Stomach (tissue), 4 donors: ENCODE data around the gene PRR4.

ENCODE experiments used
- CTCF ChIP-seq, 7 experiments: fragments of 450-650 bp in 4 of 7; fragments of 200-600 bp in 3 of 7; sonication (generic) in 3 of 7; IDR thresholded peaks; one replicate each; pipeline ENCODE4 v1.5.1; 2016 to 2019; ENCODE audit warnings: antibody characterized with exemption in 7 of 7, control low read depth in 2 of 7, mild to moderate bottlenecking in 1 of 7
- EP300 ChIP-seq: sonication (generic); formaldehyde crosslinking; IDR thresholded peaks from one replicate; pipeline ENCODE4 v1.6.1; 2017; ENCODE audit warnings: antibody characterized with exemption
- POLR2A ChIP-seq, 4 donors: fragments of 450-650 bp; IDR thresholded peaks; one replicate each; pipeline ENCODE4 v1.6.1; 2016; ENCODE audit warnings: antibody characterized with exemption in 4 of 4, control low read depth in 2 of 4, mild to moderate bottlenecking in 1 of 4, moderate library complexity in 1 of 4

- TF ChIP-seq CTCF (IDR thresholded peaks at IDR 0.05), result no peak
- TF ChIP-seq EP300, result no peak
- no peak for TF ChIP-seq POLR2A (IDR thresholded peaks at IDR 0.05)
Measured at GRCh38 chr12:10891937-10892336, 42.7 kb upstream of the PRR4 start.
